ENCODE measurements around the gene PLXNA4. TPM values are rescaled to one million over a fixed set of nuclear protein-coding genes. Genes with fewer than 3 reads are reported as not detected.

The PLXNA4 gene
- total RNA-seq, 1 experiment from 2014 or later: not detected

GRCh38 chr7:132575419-132575981 lies 770 bp downstream of the PLXNA4 start:
- no peaks in the 10 kb centered on the region for H3K79me2 ChIP-seq (ENCODE audit: insufficient read depth, low read length)
- ChIA-PET CTCF (no interaction called here), POLR2A (no interaction called here), RAD21 (ENCODE audit: low non-redundant PET in 1 of 2, low total read pairs in 2 of 2, uncharacterized antibody in 2 of 2, unreplicated experiment in 2 of 2) (no interaction called here)
- H4K20me1 ChIP-seq (ENCODE audit: insufficient read depth): no peaks in the 10 kb centered on the region
- H3K9me3 ChIP-seq (ENCODE audit: control insufficient read depth in 1 of 2, insufficient read depth in 1 of 2, low read depth in 1 of 2, low read length in 2 of 2): no peaks in the 10 kb centered on the region
- H3K9ac ChIP-seq (ENCODE audit: low read length): no peak overlapping the region
- no peak overlapping the region for H3K4me3 ChIP-seq (replicated peaks in 1 of 2; ENCODE audit: low read depth in 1 of 2, low read length in 2 of 2)
- H3K36me3 ChIP-seq (ENCODE audit: control insufficient read depth in 1 of 2, insufficient read depth in 2 of 2, low read length in 2 of 2): no peaks in the 10 kb centered on the region
- TF ChIP-seq EZH2phosphoT487 (IDR thresholded peaks at IDR 0.05; ENCODE audit: borderline replicate concordance): no peak
- H3K4me2 ChIP-seq (ENCODE audit: low read length): no peak overlapping the region
- H3K27ac ChIP-seq (ENCODE audit: low read depth, low read length): no peak overlapping the region
- DNase-seq (ENCODE audit: low read depth, low spot score): no peak
- BruUV-seq (replicated peaks): no TSS peak
- H3K4me1 ChIP-seq (ENCODE audit: control insufficient read depth in 1 of 2, insufficient read depth in 2 of 2, low read length in 2 of 2): no peaks in the 10 kb centered on the region
- peaks cover 47% of the 10 kb centered on the region for H3K27me3 ChIP-seq (ENCODE audit: insufficient read depth, low read length)
- intact Hi-C loops (cut with micrococcal nuclease): no loop called here
- no peak for ATAC-seq
- no peak overlapping the region for H2AFZ ChIP-seq (ENCODE audit: low read depth, low read length, poor library complexity, severe bottlenecking)
- H3K9me2 ChIP-seq (ENCODE audit: insufficient read depth): no peaks in the 10 kb centered on the region

- no peaks in the 10 kb centered on the region for H4K20me1 ChIP-seq (ENCODE audit: insufficient read depth)
- H3K4me1 ChIP-seq (ENCODE audit: control insufficient read depth in 1 of 2, insufficient read depth in 2 of 2, low read length in 2 of 2): no peaks in the 10 kb centered on the region
- intact Hi-C loops (cut with micrococcal nuclease): no loop called here
- RAD21 ChIA-PET (ENCODE audit: low non-redundant PET in 1 of 2, low total read pairs in 2 of 2, uncharacterized antibody in 2 of 2, unreplicated experiment in 2 of 2): no interaction called here
- no peak overlapping the region for H3K4me3 ChIP-seq (replicated peaks in 1 of 2; ENCODE audit: low read depth in 1 of 2, low read length in 2 of 2)
- H3K9me3 ChIP-seq (ENCODE audit: control insufficient read depth in 1 of 2, insufficient read depth in 1 of 2, low read depth in 1 of 2, low read length in 2 of 2): no peaks in the 10 kb centered on the region
- H2AFZ ChIP-seq (ENCODE audit: low read depth, low read length, poor library complexity, severe bottlenecking): no peak overlapping the region
- DNase-seq (ENCODE audit: low read depth, low spot score) (no peak), ATAC-seq (no peak)
- H3K36me3 ChIP-seq (ENCODE audit: control insufficient read depth in 1 of 2, insufficient read depth in 2 of 2, low read length in 2 of 2): no peaks in the 10 kb centered on the region
- POLR2A ChIA-PET: no interaction called here
- no peak overlapping the region for H3K4me2 ChIP-seq (ENCODE audit: low read length)
- H3K27me3 ChIP-seq (ENCODE audit: insufficient read depth, low read length): peaks cover 59% of the 10 kb centered on the region
- CTCF ChIA-PET: no interaction called here
- no peak overlapping the region for H3K27ac ChIP-seq (ENCODE audit: low read depth, low read length)
- no peak overlapping the region for H3K9ac ChIP-seq (ENCODE audit: low read length)
- TF ChIP-seq ZNF274 (IDR thresholded peaks at IDR 0.05; ENCODE audit: low read depth, low read length): no peak
- TF ChIP-seq SRF (IDR thresholded peaks at IDR 0.05; ENCODE audit: low read depth): no peak
- TF ChIP-seq JUND (IDR thresholded peaks at IDR 0.05): no peak
- TF ChIP-seq SIN3A (IDR thresholded peaks at IDR 0.05; ENCODE audit: low read depth): no peak
- TF ChIP-seq ZFX (IDR thresholded peaks at IDR 0.05): no peak
- no peaks in the 10 kb centered on the region for H3K9me2 ChIP-seq (ENCODE audit: insufficient read depth)
- no peaks in the 10 kb centered on the region for H3K79me2 ChIP-seq (ENCODE audit: insufficient read depth, low read length)
- BruUV-seq (replicated peaks): no TSS peak
Measured at GRCh38 chr7:132574223-132574622, 2.0 kb downstream of the PLXNA4 start.
